Smooth muscle cell (in vitro differentiated cells): Measurements from ENCODE around the gene LIMS3. TPM values are rescaled to one million over a fixed set of nuclear protein-coding genes. Genes with fewer than 3 reads are reported as not detected.
"Not testable (repeated sequence)": the region's sequence is repeated elsewhere in the genome, so short reads cannot be mapped to it uniquely, and the experiment has no call there.

Experiments
- DNase-seq: peaks from one replicate; lab custom pipeline; 2025; ENCODE audit not compliant: unreplicated experiment; lab: John Stamatoyannopoulos, UW
- H2AFZ ChIP-seq: fragments of 200-600 bp; sonication (generic); 2 replicates; pipeline ENCODE4 v1.6.0; 2016; ENCODE audit warnings: antibody characterized with exemption, low read depth, mild to moderate bottlenecking
- H3F3A ChIP-seq: fragments of 200-600 bp; sonication (generic); 2 replicates; pipeline ENCODE4 v1.6.0; 2017; ENCODE audit warnings: antibody characterized with exemption, low read depth
- H3K27ac ChIP-seq: fragments of 200-600 bp; sonication (generic); 2 replicates; pipeline ENCODE4 v1.5.1; 2016; ENCODE audit warnings: low read depth, mild to moderate bottlenecking
- H3K27me3 ChIP-seq: fragments of 200-600 bp; sonication (generic); 2 replicates; pipeline ENCODE4 v1.6.1; 2016; ENCODE audit warnings: low read depth, mild to moderate bottlenecking
- H3K36me3 ChIP-seq: fragments of 200-600 bp; sonication (generic); 2 replicates; pipeline ENCODE4 v1.5.1; 2016; ENCODE audit warnings: low read depth
- H3K4me1 ChIP-seq: fragments of 200-600 bp; sonication (generic); 2 replicates; pipeline ENCODE4 v1.5.1; 2016; ENCODE audit warnings: low read depth
- H3K4me2 ChIP-seq: fragments of 200-600 bp; sonication (generic); 2 replicates; pipeline ENCODE4 v1.6.0; 2016; ENCODE audit warnings: mild to moderate bottlenecking
- H3K4me3 ChIP-seq: fragments of 200-600 bp; sonication (generic); 2 replicates; pipeline ENCODE4 v1.5.1; 2016; ENCODE audit warnings: mild to moderate bottlenecking
- H3K79me2 ChIP-seq: fragments of 200-600 bp; sonication (generic); 2 replicates; pipeline ENCODE4 v1.6.0; 2016; ENCODE audit warnings: low read depth, mild to moderate bottlenecking
- H3K9ac ChIP-seq: fragments of 200-600 bp; sonication (generic); 2 replicates; pipeline ENCODE4 v1.6.0; 2016; ENCODE audit warnings: low read depth
- H3K9me3 ChIP-seq: fragments of 200-600 bp; sonication (generic); replicated peaks from 2 replicates; pipeline ENCODE4 v1.5.1; 2016; ENCODE audit warnings: low read depth
- H4K20me1 ChIP-seq: fragments of 200-600 bp; sonication (generic); 2 replicates; pipeline ENCODE4 v1.6.0; 2016; ENCODE audit warnings: low read depth
- WGBS: methylation state at CpG from one replicate; pipeline ENCODE4 v1.1.7; 2016; ENCODE audit warnings: low lambda C conversion rate; 5-methylcytosine and 5-hydroxymethylcytosine counted together
- polyA plus RNA-seq: library from polyadenylated mRNA; unstranded; fragments of >200 nt; fragmentation: Nextera tagmentation; extraction: Ambion mirVana; gene quantifications from 2 replicates; pipeline ENCODE4 v1.2.1, GENCODE V29; 2016
- total RNA-seq: library from RNA; depleted of rRNA; stranded (reverse); fragments of >200 nt; gene quantifications from 2 replicates; pipeline ENCODE4 v1.2.3, GENCODE V29; 2014

Gene LIMS3, protein sequence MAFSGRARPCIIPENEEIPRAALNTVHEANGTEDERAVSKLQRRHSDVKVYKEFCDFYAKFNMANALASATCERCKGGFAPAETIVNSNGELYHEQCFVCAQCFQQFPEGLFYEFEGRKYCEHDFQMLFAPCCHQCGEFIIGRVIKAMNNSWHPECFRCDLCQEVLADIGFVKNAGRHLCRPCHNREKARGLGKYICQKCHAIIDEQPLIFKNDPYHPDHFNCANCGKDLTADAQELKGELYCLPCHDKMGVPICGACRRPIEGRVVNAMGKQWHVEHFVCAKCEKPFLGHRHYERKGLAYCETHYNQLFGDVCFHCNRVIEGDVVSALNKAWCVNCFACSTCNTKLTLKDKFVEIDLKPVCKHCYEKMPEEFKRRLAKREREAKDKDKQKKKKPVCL
- total RNA-seq (3.5 and 7.7 TPM in 2 replicates), polyA plus RNA-seq (6.2 and 7.4 TPM in 2 replicates)

- H3K36me3 ChIP-seq, H3K9ac ChIP-seq, H3K79me2 ChIP-seq, H2AFZ ChIP-seq, H3F3A ChIP-seq, H3K4me3 ChIP-seq, H3K4me2 ChIP-seq, DNase-seq, H4K20me1 ChIP-seq, H3K27ac ChIP-seq, H3K9me3 ChIP-seq, H3K27me3 ChIP-seq, H3K4me1 ChIP-seq: not testable (repeated sequence)
- WGBS = no CpG with 5 or more reads among the region's 28 CpGs
These were observed at the start of gene LIMS3 for GRCh38 chr2:109898462-109899336. Gene LIMS3, plus strand, starts transcription at chr2:109898688. Its CDS starts 41 bp downstream, at chr2:109898729.

DNA sequence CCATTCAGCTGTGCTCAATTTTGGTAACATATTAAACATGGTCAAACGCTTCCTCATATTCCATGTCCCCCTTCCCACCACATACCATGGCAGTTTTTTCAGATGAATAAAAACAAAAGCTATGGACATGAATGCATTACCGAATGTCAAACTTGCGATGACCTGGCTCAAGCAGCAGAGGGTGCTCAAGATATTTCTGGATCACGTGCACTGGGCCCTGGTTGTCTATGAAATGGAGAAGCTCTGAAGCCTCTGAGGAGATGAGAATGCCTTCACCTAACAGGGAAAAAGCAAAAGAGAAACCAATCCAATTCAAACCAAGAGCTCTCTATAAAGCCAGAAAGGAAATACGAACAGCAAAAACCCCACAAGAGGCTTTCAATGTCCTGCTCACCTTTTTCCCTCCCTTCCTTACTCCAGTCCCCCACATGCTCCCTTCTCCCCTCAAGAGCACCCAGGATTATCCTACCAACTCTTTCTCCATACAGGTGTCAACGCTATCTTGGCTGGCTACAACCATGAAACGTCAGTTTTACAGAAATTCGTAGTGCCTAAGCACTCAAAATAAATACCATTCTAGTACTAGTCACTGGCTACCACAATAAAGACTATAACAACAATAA is 27.2 kb upstream of the LIMS3 start:
- not testable (repeated sequence) for H3K9me3 ChIP-seq, H3F3A ChIP-seq
- WGBS = no CpG with 5 or more reads among the region's 8 CpGs

DNA sequence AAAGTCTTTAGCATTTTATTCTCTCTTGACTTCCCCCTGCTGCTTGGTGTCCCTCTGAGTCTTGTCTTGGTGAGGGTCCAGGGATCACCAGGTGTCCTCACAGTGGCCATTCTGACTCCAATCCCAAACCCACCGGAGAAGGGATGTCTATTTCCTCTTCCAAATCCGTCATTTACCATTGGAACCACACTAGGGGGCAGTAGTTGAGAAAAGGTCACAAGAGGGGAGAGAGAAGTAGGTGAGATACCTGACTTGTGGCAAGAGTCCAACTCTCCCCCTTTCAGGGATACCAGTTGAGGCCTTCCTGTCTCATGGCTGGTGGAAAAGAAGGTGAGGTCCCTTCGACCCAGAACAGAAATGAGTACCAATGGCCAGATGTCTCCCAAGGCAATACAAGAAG is 21.9 kb upstream of the LIMS3 start:
- H3F3A ChIP-seq, H3K36me3 ChIP-seq, H3K4me1 ChIP-seq, H3K27me3 ChIP-seq, H4K20me1 ChIP-seq, H3K79me2 ChIP-seq, H3K4me3 ChIP-seq, DNase-seq, H3K9me3 ChIP-seq, H3K9ac ChIP-seq, H3K4me2 ChIP-seq, H2AFZ ChIP-seq, H3K27ac ChIP-seq: not testable (repeated sequence)
- WGBS = no CpG with 5 or more reads among the region's 3 CpGs

More for the DNA sequence above, 27.2 kb upstream of the LIMS3 start:
- H3K79me2 ChIP-seq, H3K9ac ChIP-seq, H3K27me3 ChIP-seq, H3K4me2 ChIP-seq, H4K20me1 ChIP-seq, H3K27ac ChIP-seq, H3K4me1 ChIP-seq, H2AFZ ChIP-seq, DNase-seq, H3K36me3 ChIP-seq, H3K4me3 ChIP-seq: not testable (repeated sequence)

GRCh38 chr2:109882112-109882511 is 16.4 kb upstream of the LIMS3 start:
- not testable (repeated sequence) for DNase-seq, H3F3A ChIP-seq, H3K36me3 ChIP-seq, H3K27ac ChIP-seq, H2AFZ ChIP-seq, H3K4me1 ChIP-seq, H3K4me2 ChIP-seq, H4K20me1 ChIP-seq, H3K9me3 ChIP-seq, H3K27me3 ChIP-seq, H3K79me2 ChIP-seq, H3K9ac ChIP-seq, H3K4me3 ChIP-seq
- no CpG with 5 or more reads among the region's 1 CpG for WGBS

GRCh38 chr2:109888414-109888813 is 10.1 kb upstream of the LIMS3 start:
- not testable (repeated sequence) for H3K9ac ChIP-seq, H3K4me1 ChIP-seq, H3K27me3 ChIP-seq, H4K20me1 ChIP-seq, H3K27ac ChIP-seq, H3K4me2 ChIP-seq, DNase-seq, H3K79me2 ChIP-seq, H3K4me3 ChIP-seq, H3K9me3 ChIP-seq, H3F3A ChIP-seq, H2AFZ ChIP-seq, H3K36me3 ChIP-seq
- no CpG with 5 or more reads among the region's 4 CpGs for WGBS

DNA sequence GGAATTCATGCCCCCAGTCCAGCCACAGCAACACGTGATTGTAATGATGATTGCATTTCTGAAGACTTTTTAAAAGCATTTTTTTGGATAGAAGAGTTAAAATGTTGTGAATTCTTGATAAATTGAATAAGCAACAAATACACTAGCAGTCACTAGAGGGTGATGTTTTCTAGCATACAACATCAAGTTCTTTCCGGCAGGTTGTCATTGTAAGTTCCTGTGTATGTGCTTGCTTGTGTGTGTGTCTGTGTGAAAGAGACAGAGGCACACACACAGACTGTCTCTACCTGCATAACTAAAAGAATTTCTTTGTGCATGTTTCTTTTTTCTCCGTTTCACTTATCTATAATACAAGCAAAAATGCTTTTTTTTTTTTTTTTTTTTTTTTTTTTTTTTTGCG is 8.6 kb upstream of the LIMS3 start:
- DNase-seq, H3K4me1 ChIP-seq, H3K9ac ChIP-seq, H3K27me3 ChIP-seq, H3F3A ChIP-seq, H4K20me1 ChIP-seq, H3K4me3 ChIP-seq, H3K36me3 ChIP-seq, H3K4me2 ChIP-seq, H2AFZ ChIP-seq, H3K27ac ChIP-seq, H3K9me3 ChIP-seq, H3K79me2 ChIP-seq: not testable (repeated sequence)
- no CpG with 5 or more reads among the region's 4 CpGs for WGBS

DNA sequence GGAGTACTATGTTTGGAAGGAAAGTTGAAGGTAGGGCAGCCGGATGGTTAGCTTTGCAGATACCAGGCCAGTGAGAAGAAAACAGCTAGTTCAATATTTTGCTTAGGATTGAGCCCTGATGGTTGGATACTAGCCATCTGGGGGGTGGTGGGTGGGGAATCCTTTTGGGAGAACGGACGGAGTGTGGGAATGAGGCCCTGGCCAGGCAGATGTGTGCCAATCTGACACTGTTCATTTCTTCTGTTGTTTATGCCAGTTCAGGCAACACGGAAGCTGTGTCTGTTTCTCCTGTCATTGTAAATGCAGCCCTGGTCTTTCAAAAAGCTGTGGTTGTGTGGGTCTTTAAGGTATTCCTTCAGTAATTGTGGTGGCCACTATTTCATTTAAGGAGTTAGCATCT is 7.5 kb upstream of the LIMS3 start:
- DNase-seq, H3F3A ChIP-seq: not testable (repeated sequence)

DNA sequence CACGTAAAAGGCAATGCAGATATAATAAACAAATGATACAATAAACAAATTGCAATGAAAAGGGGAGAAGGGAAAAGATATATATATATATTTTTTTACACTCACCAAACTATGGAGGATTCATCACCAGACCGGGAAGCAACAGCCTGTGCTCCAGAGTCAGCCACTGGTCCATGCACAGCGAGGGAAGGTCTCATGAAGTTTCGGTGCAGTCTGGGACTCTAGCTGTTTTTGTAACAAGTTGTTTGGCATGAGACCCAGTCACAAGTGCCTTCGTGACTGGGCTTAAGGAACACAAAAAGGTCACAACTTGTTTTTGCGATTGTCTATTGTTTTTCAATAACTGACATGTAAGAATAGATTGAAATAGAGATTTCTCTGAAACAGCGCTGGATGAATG is 4.8 kb upstream of the LIMS3 start:
- not testable (repeated sequence) for H3K36me3 ChIP-seq, H3K4me2 ChIP-seq, H3K79me2 ChIP-seq, H3K4me3 ChIP-seq, DNase-seq, H3K9me3 ChIP-seq, H4K20me1 ChIP-seq, H3K27ac ChIP-seq, H3K9ac ChIP-seq, H2AFZ ChIP-seq, H3K4me1 ChIP-seq, H3K27me3 ChIP-seq, H3F3A ChIP-seq
- WGBS = no CpG with 5 or more reads among the region's 7 CpGs

More for the DNA sequence above, 7.5 kb upstream of the LIMS3 start:
- H4K20me1 ChIP-seq, H3K9me3 ChIP-seq, H3K4me2 ChIP-seq, H3K4me1 ChIP-seq, H3K27me3 ChIP-seq, H3K36me3 ChIP-seq, H3K79me2 ChIP-seq, H3K9ac ChIP-seq, H3K27ac ChIP-seq, H2AFZ ChIP-seq, H3K4me3 ChIP-seq: not testable (repeated sequence)
- WGBS = no CpG with 5 or more reads among the region's 4 CpGs
